Left colon (tissue), 2 donors: Measurements from ENCODE around the gene SLC25A34. TPM values are rescaled to one million over a fixed set of nuclear protein-coding genes. Genes with fewer than 3 reads are reported as not detected.

Experiments used
- ATAC-seq: fragments of 200-7000 bp; cut with Tn5 transposase; one replicate; pipeline ENCODE4 v1.9.1; 2020; ENCODE audit warnings: mild to moderate bottlenecking, moderate library complexity
- DNase-seq, 2 donors: peaks; one replicate each; pipeline ENCODE4 v3.0.0-alpha.2; 2020
- intact Hi-C, 2 donors: fragments of 100-400 bp; cut with DNase I in 1 of 2; cut with micrococcal nuclease in 1 of 2; formaldehyde crosslinking; loops; one replicate each; pipeline versions ENCODE4 v1.11.2 to v1.14.0; 2022; cut with DNase I, micrococcal nuclease
- total RNA-seq, 2 donors: library from RNA; stranded (reverse); fragmentation: NEBNext Ultra II Directional; extraction: Animal tissue kit (Norgen Biotek cat#: 25700); gene quantifications; one replicate each; pipeline ENCODE4 v1.2.1, GENCODE V29; 2021
- donor health status: DM: no; HTN: no; CAD: no.
- donor health status: DM: yes; HTN: yes; CAD: no.

SLC25A34 gene
- total RNA-seq, 2 donors from 2014 or later, result 7.9 to 22.6 TPM

DNA sequence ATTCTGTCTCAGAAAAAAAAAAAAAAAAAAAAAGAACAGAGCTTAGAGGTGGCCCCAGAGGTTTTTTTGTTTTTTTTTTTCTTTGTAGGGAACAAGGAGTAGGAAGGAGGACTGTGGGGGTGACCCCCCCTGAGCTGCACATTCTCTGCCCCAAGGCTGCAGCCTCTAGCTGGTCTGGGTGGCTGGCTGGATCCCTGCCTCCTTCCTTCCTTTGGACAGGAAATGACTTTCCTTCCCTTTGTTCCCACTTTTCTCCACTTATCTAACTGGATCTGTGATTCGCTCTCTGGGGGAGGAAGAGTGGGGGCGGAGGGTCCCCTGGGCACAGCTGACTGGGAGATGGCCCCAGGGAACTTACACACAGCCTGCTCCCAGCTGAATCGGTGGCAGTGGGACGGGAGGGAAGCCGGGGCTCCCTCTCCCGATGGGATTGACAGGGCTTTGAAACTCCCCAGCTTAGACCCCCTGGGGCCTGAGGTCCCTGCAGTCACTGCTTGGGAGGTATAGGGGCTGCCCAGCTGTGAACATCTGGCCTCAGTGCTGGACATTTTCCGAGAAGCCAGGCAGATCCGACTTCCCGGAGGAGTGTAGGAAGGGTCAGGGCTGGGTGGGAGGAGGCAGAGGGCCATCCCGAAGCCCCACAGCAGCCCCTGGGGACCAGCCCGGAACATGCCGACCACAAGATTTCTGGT, 24.6 kb downstream of the SLC25A34 start:
- ATAC-seq, result no peak
- intact Hi-C loops, result no loop called here
- no peak for DNase-seq

DNA sequence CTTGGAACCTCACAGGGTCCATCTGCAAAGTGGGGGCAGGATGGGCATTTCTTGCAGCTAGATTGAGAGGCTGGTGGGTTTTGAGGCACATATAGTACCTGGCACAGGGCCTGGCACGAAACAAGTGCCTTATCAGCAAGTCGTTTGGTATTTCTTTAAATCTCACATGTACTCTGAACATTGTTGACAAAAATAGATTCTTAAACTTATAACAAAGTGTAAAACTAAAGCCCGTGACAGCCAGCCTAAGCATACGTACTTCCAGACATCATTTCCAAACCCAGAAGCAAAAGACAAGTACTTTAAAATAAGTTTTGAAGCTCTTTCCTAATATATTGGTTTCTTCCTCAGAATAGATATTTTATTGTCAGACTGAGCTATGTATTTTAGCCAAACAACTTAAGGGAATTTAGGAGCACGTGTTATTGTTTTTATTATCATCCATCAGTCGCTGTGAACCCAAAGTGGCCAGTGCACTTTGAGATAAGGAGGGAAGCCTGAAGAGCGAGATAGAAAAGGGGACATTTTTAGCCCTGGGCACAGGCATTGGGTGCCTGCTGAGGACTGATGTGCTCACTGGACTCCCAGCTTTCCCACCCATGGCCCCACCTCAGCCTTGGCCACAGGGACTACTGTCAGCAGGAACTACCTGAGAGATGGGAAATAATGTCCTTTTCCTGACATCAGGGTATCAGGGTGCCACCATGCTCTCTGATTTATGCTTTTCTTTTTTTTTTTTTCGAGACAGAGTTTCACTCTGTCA, 25.5 kb downstream of the SLC25A34 start:
- intact Hi-C loops, result no loop called here
- no peak for ATAC-seq
- no peak for DNase-seq

DNA sequence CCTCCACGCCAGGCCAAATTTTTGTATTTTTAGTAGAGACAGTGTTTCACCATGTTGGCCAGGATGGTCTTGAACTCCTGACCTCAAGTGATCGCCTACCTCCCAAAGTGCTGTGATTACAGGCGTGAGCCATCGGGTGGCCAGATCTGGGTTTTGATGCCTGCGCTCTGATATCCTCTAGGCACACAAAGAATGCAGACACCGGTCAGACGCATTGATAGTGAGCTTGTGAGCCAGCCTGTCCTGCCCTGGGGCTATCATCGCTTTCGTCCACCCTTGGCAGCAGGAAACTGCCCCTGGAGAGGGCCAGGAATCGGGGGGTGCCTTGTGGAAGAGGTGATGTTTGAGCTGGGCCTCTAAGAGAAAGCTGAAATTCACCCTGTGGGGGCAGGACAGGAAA, 26.5 kb downstream of the SLC25A34 start:
- DNase-seq, result no peak
- intact Hi-C loops, result no loop called here
- ATAC-seq, result no peak

- intact Hi-C loops, result no loop called here
- ATAC-seq, result peak; percentile 88
- peak; percentile 80 to 93 for DNase-seq
These were observed 28.3 kb downstream of the SLC25A34 start for GRCh38 chr1:15764269-15764764.

GRCh38 chr1:15764890-15765289, 28.8 kb downstream of the SLC25A34 start:
- no peak for DNase-seq
- no peak for ATAC-seq
- intact Hi-C loops, result no loop called here

- intact Hi-C loops, result no loop called here
- no peak for ATAC-seq
These were observed 29.6 kb downstream of the SLC25A34 start for GRCh38 chr1:15765495-15766194.

GRCh38 chr1:15767941-15768340, 31.9 kb downstream of the SLC25A34 start:
- ATAC-seq (no peak), DNase-seq (no peak)
- intact Hi-C loops, result no loop called here

More at GRCh38 chr1:15765495-15766194, 29.6 kb downstream of the SLC25A34 start:
- no peak for DNase-seq

GRCh38 chr1:15768388-15768787, 32.3 kb downstream of the SLC25A34 start:
- intact Hi-C loops, result no loop called here
- no peak for ATAC-seq
- no peak for DNase-seq

DNA sequence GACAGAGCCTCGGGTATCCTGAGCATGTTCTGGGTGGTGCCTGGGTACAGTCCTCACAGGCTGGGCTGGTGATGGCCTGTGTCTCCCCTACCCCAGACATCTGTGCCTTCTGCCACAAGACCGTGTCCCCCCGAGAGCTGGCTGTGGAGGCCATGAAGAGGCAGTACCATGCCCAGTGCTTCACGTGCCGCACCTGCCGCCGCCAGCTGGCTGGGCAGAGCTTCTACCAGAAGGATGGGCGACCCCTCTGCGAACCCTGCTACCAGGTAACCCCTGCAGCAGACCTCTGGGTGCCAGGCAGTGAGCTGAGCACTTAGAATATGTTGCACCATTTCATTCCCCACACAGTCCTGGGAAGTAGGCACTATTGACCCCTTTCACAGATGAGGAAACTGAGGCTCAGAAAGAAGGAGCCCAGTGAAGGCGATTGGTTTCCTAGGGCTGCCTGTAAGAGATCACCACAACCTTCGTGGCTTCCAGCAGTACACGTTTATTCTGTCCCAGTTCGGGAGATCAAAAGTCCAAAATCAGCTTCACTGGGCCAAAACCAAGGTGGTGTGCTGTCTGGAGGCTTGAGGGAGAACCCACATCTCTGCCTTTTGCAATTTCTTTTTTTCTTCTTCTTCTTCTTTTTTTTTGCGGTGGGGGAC, 34.4 kb downstream of the SLC25A34 start:
- intact Hi-C loops, result no loop called here
- ATAC-seq, result no peak
- DNase-seq, result no peak

- intact Hi-C loops, result no loop called here
- ATAC-seq, result no peak
- DNase-seq, result no peak
These were observed 35.9 kb downstream of the SLC25A34 start for GRCh38 chr1:15771836-15772515.

DNA sequence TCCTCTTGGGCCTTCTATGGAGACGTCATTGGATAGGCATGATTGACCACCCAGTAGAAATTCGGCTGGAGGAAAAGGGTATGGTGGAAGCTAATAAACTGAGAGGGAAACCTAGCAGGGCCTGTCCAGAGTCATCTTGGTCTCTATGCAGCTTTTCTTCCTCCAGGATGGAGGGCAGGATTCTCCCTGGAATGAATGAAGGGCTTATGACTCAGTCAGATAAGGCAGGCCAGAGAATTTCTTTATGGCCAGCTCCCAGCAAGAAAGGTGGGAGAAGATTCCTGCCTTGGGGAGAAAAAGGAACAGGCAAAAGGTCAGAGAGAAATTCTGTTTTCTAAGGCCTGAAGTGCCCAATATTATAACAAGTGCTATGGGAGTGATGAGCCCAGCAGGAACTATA, 39.6 kb downstream of the SLC25A34 start:
- no peak for DNase-seq
- intact Hi-C loops, result no loop called here

DNA sequence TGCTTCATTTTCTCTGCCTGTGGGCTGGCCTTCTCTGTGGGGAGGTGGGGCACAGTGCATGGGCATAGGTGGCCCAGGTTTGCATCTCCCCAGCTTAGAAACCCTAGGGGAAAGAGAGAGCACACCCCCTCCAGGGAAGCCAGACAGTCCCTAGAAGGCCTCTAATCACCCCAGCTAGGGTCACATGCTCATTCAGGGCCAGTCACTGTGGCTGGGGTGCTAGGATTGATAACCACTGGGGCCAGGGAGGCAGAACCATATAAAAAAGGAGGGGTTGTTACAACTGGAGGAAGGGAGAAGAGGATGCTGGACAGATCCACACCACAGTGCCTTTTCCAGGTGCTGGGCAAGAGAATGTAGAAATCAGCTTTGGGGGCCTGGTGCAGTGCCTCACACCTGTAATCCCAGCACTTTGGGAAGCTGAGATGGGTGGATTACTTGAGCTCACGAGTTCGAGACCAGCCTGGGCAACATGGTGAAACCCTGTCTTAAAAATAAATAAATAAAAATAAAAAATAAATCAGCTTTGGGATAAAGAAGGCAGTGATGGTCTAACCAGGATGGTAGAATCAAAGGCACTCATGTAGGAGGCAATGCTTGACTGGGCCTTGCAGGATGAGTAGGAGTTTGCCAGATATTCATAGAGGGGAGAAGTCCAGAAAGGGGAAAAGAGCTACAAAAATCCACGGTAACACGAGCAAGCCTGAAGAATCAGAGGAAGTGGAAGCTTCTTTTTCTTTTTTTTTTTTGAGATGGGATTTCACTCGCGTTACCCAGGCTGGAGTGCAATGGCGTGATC, 42.0 kb downstream of the SLC25A34 start:
- DNase-seq, result no peak
- intact Hi-C loops, result no loop called here
- no peak for ATAC-seq

More for the DNA sequence above, 39.6 kb downstream of the SLC25A34 start:
- ATAC-seq, result no peak

GRCh38 chr1:15785683-15786082, 49.6 kb downstream of the SLC25A34 start:
- ATAC-seq (peak; percentile 5), DNase-seq (no peak)
- intact Hi-C loops, result no loop called here

DNA sequence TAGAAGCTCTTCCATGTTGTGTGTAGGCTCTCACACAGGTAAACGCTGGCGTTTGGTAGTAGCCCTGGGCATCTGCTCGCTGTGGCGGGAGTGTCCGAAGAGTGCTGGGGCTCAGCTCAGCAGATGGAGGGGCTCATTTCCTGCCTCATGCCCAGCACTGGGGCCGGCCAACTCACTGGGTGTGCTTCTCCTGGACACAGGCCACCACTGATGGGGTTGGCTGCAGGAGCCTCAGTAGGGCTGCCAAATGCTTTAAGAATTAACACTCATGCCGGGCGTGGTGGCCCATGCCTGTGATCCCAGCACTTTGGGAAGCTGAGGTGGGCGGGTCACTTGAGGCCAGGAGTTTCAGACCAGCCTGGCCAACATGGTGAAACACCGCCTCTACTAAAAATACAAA, 50.5 kb downstream of the SLC25A34 start:
- ATAC-seq, result peak; percentile 16
- DNase-seq, result no peak
- intact Hi-C loops, result no loop called here

DNA sequence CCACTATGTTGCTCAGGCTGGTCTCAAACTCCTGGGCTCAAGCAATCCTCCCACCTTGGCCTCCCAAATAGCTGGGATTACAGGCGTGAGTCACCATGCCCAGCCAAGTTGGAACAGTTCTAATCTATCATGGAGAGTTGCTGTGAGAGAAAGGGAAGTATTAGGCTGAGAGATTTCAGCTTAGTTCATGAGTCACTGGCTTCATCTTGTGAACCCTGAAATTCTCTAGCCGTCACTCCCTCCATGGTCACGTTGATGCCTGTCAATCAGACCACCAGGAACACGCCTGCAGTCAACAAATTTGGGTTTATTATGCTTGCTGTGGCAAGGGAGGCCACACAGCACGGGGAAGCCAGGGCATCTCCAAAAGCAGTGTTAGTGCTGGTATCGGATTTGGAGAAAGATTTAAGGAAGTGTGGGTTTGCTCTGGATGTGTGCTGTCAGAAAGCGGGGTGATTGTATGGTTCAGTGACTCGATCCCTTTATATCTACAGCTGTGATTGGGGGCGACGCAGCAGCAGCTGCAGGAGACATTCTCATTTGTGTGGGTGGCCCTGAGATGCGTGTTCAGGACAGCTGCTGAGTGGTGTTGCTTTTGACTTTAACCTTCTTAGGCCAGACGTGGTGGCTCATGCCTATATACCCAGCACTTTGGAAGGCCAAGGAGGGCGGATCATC, 52.7 kb downstream of the SLC25A34 start:
- intact Hi-C loops, result no loop called here
- no peak for DNase-seq
- ATAC-seq, result peak; percentile 3
